AG08395 (cell line): Measurements from ENCODE around the gene NPTX2.
A peak's percentile ranks its signal among the peaks of the same experiment; 100 is the strongest.

ENCODE experiments used
- DNase-seq: peaks from one replicate; pipeline ENCODE4 v3.0.0; 2012; ENCODE audit warnings: mixed read lengths, low spot score

Gene NPTX2

DNA sequence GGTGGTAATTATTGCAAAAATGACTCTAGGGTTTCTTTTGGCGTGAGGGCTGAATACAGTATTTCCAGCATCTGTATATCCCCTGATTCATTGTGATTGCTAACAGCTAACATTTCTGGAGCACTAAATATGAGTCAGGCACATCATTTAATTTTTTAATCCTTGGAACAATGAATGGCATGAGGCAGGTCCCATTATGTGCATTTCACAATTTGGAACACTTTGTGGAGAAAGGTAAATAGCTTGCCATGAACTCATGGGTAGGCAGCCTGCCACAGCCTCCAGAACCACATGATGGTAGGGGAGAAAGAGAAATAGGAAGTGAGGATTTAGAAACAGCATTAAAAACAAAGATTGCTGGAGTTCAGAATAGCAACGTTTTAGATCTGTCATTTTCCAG lies 1.7 kb downstream of the NPTX2 start:
- no peak for DNase-seq

- peak; percentile 55 for DNase-seq
Measured at GRCh38 chr7:98619450-98620321, 2.6 kb downstream of the NPTX2 start.

- no peak for DNase-seq
Measured at GRCh38 chr7:98621573-98622482, 4.7 kb downstream of the NPTX2 start.

GRCh38 chr7:98622926-98623325 lies 5.8 kb downstream of the NPTX2 start:
- no peak for DNase-seq

GRCh38 chr7:98624846-98625420 lies 7.8 kb downstream of the NPTX2 start:
- DNase-seq, result no peak

- no peak for DNase-seq
Measured at GRCh38 chr7:98626460-98627412, 9.7 kb downstream of the NPTX2 start.

DNA sequence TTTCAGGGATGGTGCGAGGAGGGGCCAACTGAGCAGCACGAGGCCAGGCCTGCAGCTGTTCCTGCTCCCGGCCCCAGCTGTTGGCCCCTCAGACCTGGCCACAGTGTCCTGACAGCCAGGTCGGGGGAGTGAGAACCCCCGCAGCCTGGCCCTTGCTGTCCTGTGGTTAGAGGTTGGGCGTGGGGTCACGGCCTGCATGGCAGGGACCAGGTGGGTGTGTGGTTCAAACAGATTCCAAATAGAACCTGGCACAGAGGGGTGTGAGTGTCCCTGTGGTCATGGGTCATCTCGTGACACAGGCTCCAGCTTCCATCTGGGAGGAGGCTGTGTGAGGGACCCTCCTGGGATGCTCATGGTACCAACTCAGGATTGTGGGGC lies 10.3 kb downstream of the NPTX2 start:
- no peak for DNase-seq

DNA sequence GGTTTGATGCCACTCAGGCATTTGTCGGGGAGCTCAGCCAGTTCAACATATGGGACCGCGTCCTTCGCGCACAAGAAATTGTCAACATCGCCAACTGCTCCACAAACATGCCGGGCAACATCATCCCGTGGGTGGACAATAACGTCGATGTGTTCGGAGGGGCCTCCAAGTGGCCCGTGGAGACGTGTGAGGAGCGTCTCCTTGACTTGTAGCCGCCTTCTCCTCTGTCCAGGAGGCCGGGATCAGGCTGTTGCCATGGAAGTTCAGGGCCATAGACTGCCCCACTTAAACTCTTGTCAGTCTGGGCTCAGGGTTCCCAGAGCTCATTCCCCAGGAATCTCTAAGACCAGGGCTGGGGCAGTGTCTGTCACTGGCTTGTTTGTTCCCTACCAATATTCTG lies 11.3 kb downstream of the NPTX2 start:
- DNase-seq, result no peak

- no peak for DNase-seq
Measured at GRCh38 chr7:98629001-98629431, 11.9 kb downstream of the NPTX2 start.

GRCh38 chr7:98630149-98630548 lies 13.1 kb downstream of the NPTX2 start:
- no peak for DNase-seq

- DNase-seq, result no peak
Measured at GRCh38 chr7:98630770-98631169, 13.7 kb downstream of the NPTX2 start.

DNA sequence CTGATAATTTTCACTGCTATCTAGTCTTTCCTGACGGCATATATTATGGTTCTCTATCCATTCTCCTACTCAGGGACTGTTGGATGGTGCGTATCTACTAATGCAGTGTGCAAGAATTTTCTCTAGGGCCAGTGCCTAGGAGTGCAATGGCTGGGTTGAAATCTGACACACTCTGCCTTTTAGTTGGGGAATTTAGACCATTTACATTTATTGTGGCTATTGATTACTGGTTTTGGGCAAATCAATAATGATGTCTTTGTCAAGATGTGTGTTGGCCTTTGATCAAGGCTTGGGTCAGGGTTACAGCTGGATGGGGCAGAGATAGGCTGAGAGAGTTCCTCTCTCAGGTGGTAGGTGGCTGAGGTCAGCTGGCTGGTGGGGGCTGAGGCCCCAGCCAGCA lies 21.8 kb downstream of the NPTX2 start:
- DNase-seq, result no peak

- DNase-seq, result no peak
Measured at GRCh38 chr7:98640375-98640774, 23.3 kb downstream of the NPTX2 start.

DNA sequence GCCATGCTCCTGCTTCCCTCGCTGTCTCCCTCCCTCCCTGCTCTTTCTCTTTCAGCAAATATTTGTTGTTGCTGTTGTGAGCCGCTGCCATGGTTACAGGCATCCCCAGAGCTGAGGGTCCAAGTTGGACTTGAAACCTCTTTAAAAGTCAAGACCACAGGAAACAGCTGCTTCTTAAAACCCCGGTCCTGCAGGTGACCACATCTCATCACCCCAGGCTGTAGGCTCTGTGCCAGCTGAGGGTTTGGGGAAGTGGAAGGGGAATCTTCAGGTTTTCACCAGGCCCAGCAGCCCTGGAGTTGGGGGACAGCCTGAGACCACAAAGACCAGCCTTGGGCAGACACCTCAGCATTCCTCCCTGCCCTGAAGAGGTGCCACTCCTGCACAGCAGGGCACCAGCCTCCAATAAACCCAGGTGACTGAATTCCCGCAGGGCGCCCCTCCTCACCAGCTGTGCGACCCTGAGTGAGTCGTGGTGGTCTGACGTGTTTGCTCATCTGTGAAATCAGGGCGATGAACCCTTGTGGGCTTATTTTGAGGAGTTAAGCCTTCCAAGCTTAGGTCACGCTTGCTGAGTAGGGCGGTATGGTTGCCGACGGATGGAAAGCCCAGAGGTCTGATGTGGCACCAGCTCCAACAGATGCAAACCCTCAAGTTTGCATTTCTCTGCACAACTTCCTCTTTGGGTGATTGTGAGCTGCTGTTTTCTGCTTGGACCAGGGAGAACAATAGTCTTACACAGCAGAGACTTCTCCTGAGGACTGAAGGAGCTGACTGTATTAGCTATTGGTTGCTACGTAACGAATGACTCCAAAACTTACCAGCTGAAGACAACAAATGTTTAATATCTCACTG lies 24.8 kb downstream of the NPTX2 start:
- no peak for DNase-seq

- DNase-seq, result no peak
Measured at GRCh38 chr7:98643236-98643985, 26.3 kb downstream of the NPTX2 start.

DNA sequence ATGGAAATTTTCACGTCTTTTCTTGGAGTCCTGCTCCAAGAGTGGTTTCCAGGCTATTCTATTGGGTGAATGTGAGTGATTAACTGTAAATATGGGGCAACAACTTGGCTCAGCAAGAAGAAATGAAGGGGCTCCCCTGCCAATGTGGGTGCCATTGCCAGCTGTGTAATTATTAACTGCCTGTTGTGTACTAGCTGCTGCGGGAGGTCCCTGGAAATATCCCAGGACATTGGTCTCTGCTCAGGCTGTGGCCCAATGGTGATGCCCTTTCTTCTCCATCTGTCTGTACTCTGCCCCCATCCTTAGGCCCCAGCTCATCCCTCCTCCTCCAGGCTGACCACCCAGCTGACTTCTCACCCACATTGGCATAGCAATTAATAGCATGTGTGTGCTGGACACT lies 29.4 kb downstream of the NPTX2 start:
- DNase-seq, result no peak

- no peak for DNase-seq
Measured at GRCh38 chr7:98647326-98647725, 30.2 kb downstream of the NPTX2 start.

DNA sequence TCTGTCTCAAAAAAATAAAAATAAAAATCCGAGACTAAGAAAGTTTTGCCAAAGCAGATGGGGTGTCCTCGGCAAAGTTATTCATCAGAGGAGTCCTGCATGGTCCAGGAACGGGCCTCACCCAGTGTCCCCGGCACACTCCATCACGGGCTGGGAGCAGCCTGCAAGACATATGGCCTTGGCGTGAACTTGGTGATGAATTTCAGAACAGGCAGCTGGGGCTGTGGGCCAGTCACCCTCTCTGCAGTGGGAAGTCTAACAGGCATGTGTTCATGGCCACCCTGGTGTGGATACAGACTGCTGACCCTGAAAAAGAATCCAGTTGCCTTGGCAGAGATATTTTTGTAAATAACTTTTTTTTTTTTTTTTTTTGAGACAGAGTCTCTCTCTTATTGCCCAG lies 34.7 kb downstream of the NPTX2 start:
- no peak for DNase-seq

- no peak for DNase-seq
Measured at GRCh38 chr7:98653601-98654310, 36.7 kb downstream of the NPTX2 start.
